Measurements from ENCODE around the gene RAB17. TPM values are rescaled to one million over a fixed set of nuclear protein-coding genes. Genes with fewer than 3 reads are reported as not detected.

RAB17 gene
- total and polyA plus RNA-seq, 2 of the 4 experiments (the other 2 are of a cell fraction): 0.41 TPM; not detected in 1

- Histone ChIP-seq H2BK15ac (ENCODE audit: low read depth, low read length) (peak overlapping the region; percentile 21; the same call in 1 of the 3 replicates), H2BK5ac (ENCODE audit: low read depth, low read length, poor library complexity, severe bottlenecking) (no peak overlapping the region), H4K91ac (ENCODE audit: insufficient read depth, low read depth, low read length) (no peak overlapping the region), H3K27me3 (ENCODE audit: control insufficient read depth, insufficient read depth, low read length) (no peaks in the 10 kb centered on the region), H3K9me1 (ENCODE audit: insufficient read depth, low read length) (peaks cover 6% of the 10 kb centered on the region), H3K9me3 (ENCODE audit: control insufficient read depth, insufficient read depth, low read length) (no peaks in the 10 kb centered on the region), H3K14ac (replicated peaks; ENCODE audit: low read depth, low read length) (no peak overlapping the region), H4K20me1 (ENCODE audit: insufficient read depth, low read length) (peaks cover 8% of the 10 kb centered on the region; the same call in 1 of the 2 replicates), H2BK120ac (ENCODE audit: low read depth, low read length) (no peak overlapping the region), H3K4me1 (ENCODE audit: control insufficient read depth, insufficient read depth, low read length) (peaks cover 7% of the 10 kb centered on the region), H3K18ac (ENCODE audit: low read depth, low read length) (no peak overlapping the region), H3K9ac (ENCODE audit: low read depth, low read length) (no peak overlapping the region), H2AFZ (replicated peaks; ENCODE audit: low read length, poor library complexity) (no peak overlapping the region), H2AK9ac (replicated peaks; ENCODE audit: low read depth, low read length, poor library complexity) (no peak overlapping the region), H3K23ac (ENCODE audit: low read depth, low read length) (0 out of 2 replicates have a peak overlapping the region, but pooled peaks have one; percentile 39), H3K36me3 (ENCODE audit: control insufficient read depth, insufficient read depth, low read length) (peaks cover 2% of the 10 kb centered on the region; the same call in 1 of the 2 replicates), H2BK20ac (ENCODE audit: low read depth, low read length) (no peak overlapping the region), H4K8ac (ENCODE audit: low read depth in 2 of 2, low read length in 2 of 2) (no peak overlapping the region), H3K56ac (ENCODE audit: extremely low read depth, insufficient read depth, low read length) (no peak overlapping the region), H3K79me1 (ENCODE audit: low read depth in 1 of 2, low read length in 2 of 2) (peaks cover 10 to 34% of the 10 kb centered on the region in 2 experiments), H2AK5ac (ENCODE audit: low read depth, low read length) (peak overlapping the region; percentile 20; the same call in 1 of the 2 replicates), H4K5ac (ENCODE audit: low read depth, low read length) (no peak overlapping the region), H3K27ac (ENCODE audit: insufficient read depth, low read length) (no peak overlapping the region), H3K4me3 (ENCODE audit: insufficient read depth, low read depth, low read length) (no peak overlapping the region), H3K4me2 (ENCODE audit: low read depth, low read length) (no peak overlapping the region), H3K4ac (ENCODE audit: low read depth, low read length) (0 out of 2 replicates have a peak overlapping the region, but pooled peaks have one; percentile 13)
- BruUV-seq (replicated peaks): no TSS peak
- POLR2A ChIA-PET (ENCODE audit: unreplicated experiment): no interaction called here
- TF ChIP-seq POLR2A (IDR thresholded peaks at IDR 0.05; ENCODE audit: low read depth, low read length) (no peak), CEBPB (IDR thresholded peaks at IDR 0.05; ENCODE audit: low read depth, low read length) (no peak), SMC3 (IDR thresholded peaks at IDR 0.05; ENCODE audit: low read depth, low read length) (no peak), MAFK (IDR thresholded peaks at IDR 0.05; ENCODE audit: low read depth, low read length) (no peak), NFE2L2 (IDR thresholded peaks at IDR 0.05; ENCODE audit: low read depth, low read length) (no peak)
- TF ChIP-seq, protein P1, sequence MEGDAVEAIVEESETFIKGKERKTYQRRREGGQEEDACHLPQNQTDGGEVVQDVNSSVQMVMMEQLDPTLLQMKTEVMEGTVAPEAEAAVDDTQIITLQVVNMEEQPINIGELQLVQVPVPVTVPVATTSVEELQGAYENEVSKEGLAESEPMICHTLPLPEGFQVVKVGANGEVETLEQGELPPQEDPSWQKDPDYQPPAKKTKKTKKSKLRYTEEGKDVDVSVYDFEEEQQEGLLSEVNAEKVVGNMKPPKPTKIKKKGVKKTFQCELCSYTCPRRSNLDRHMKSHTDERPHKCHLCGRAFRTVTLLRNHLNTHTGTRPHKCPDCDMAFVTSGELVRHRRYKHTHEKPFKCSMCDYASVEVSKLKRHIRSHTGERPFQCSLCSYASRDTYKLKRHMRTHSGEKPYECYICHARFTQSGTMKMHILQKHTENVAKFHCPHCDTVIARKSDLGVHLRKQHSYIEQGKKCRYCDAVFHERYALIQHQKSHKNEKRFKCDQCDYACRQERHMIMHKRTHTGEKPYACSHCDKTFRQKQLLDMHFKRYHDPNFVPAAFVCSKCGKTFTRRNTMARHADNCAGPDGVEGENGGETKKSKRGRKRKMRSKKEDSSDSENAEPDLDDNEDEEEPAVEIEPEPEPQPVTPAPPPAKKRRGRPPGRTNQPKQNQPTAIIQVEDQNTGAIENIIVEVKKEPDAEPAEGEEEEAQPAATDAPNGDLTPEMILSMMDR (conservative IDR thresholded peaks at IDR 0.05; ENCODE audit: low read depth, low read length): no peak
- in situ Hi-C loops (cut with MboI; ENCODE audit: low sequenced_read_pairs): no loop called here
- intact Hi-C loops (cut with micrococcal nuclease): no loop called here
- ATAC-seq (ENCODE audit: low read depth): no peak
- DNase-seq: no peak
- 81% methylated on average over 5 of the region's 10 CpGs; no CpG with 5 or more reads in 1 of the 2 experiments for WGBS, 2 experiments (ENCODE audit: extremely low coverage in 2 of 2, insufficient read length in 1 of 2)
- CTCF ChIA-PET: no interaction called here
- dilution Hi-C loops (cut with HindIII; ENCODE audit: low sequenced_read_pairs, unreplicated experiment): no loop called here
These were observed 34.7 kb upstream of the RAB17 start for GRCh38 chr2:237625216-237625705.

Data from IMR-90 (cell line).